LHCN-M2 (cell line): ENCODE results near the gene GMIP. TPM values are rescaled to one million over a fixed set of nuclear protein-coding genes. Genes with fewer than 3 reads are reported as not detected.
A peak's percentile ranks its signal among the peaks of the same experiment; 100 is the strongest.

Experiments used
- DNase-seq: peaks from one replicate; pipeline ENCODE4 v3.0.0-alpha.2; 2012; ENCODE audit warnings: low read depth
- total RNA-seq: library from RNA; depleted of rRNA; stranded (reverse); fragments of >200 nt; gene quantifications from 2 replicates; pipeline ENCODE4 v1.2.3, GENCODE V29; 2014

Gene GMIP
- total RNA-seq, 1 experiment from 2014 or later = 5.6 TPM

DNA sequence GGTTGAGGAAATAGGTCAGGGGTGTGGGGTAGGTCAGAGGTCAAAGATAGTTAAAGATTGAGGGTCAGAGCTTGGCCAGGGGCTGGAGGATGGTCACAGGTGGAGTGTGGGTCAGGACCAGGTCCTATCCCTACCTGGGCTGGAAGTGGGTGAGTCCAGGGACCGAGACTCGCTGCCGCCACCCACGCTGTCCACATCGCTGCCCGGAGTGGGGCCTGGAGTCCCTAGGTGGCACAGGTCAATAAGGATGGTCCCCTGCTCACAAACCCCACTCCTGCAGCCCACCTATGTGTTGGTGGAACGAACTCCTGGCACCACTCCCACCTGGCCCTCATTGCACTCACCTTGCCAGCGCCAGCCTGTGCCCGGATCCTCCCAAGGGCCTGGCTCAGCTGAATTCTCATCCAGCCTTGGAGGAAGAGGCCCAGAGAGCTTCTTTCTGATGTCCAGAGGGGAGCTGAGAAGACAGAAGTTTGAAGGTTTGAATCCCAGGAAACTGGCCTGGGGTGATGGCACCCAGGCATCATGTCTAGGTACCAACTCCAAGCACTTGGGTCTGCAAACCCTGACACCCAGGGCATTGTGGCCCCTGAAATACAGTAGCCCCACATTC is 6.8 kb downstream of the GMIP start:
- DNase-seq = no peak

DNA sequence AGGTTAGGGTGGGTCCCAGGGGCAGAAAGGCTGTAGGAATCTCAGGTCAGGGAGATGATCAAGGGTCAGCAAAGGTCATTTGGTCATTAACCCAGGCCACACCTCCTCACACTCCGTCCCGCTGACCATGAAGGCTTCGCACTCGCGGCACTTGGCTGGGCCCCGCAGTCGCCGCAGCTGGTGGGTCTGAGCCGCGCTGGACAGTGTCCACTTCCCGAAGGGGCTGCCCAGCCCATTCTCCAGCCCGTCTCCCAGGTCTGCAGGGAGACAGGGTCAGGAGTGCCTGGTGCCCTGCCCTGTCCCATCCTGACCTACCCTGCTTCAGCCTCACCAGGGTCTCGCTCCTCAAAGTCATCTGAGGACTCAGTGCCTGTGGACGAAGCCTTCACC is 8.1 kb downstream of the GMIP start:
- no peak for DNase-seq

DNA sequence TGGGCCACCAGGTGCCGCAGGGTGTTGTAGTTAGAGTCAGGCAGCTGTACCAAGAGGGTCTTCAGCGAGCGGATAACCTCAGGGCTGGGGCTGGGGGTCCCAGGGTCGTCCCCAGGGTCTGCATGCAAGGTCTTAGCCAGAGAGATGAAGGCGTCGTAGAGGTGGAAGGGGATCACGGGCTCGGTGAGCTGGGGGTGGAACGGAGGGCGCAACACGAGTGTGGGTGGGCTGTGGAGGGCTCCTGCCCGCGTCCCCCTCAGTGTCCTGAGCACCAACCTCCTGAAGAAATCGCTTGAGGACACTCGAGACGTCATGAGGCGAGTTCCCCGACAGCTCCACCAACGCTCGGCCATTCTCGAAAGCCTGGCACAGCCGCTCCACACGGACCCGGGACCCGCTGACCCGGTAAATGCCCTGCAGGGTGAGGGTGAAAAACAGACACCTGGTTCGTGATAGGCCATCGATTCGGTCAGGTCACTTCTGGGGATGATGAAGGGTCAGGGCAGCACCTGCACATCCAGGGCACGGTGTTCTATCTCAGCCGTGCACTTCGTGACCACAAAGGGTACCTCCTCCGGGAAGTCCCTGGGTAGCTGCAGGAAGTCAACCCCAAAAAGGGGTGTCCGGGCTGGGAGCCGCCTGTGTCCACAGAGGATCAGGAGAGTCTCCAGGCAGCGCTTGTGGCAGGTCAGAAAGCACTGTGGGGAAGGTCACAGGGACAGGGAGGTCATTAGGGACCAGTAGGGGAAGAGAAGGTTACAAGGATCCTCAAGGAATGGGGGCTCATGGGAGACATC is 8.7 kb downstream of the GMIP start:
- no peak for DNase-seq

DNA sequence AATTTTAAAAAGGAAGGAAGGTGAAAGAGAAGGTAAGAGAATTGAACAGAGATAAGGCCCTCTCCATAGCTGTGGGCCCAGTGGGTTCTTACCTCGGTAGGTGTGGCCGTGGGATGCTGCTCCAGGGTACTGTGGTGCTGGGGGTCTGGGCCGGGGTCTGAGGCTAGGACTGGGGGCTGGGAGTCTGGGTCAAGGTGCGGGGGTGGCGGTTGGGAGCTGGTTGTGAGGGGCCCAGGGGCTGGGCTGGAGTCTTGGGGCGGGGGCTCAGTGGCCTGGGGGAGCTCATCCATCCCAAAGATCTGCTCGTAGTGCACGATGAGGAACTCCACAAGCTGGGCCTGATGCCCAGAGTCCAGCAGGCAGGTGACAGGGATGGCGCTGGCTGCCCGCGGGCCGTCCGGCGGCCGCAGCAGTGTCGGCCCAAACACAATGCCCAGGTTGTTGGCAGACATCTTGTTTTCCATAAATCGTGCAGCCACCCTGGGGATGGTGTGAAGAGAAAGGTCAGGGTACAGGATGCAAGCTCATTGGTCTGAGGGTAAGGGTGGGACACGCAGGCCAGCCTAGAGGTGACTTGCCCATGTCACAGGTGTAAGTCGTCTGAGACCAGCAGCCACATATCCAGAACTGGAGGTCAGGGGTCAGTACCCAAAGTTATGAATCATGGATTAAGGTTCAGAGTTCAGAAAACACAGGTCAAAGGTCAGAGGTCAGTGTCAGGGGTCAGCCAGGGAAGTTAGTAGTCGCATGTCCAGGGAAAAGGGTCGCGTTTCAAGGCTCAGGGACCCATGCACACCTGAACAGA is 9.5 kb downstream of the GMIP start:
- no peak for DNase-seq

DNA sequence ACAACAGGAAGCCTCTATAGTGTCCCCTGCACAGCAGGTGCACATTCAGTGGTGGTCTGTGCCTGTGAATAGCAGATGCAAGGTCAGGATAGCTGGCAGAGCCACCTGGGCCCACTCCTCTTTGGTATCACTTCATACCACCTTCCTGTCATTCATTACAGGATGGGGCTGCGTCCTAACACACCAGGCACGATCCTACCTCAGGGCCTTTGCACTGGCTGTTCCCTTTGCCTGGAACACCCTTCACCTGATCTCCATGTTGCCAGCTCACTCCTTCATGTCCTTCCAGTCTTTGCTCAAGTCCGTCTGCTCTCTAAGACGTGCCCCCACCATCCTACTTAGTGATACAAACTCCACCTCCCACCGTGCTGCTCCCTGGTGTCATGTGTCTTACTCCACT is 10.8 kb downstream of the GMIP start:
- no peak for DNase-seq

DNA sequence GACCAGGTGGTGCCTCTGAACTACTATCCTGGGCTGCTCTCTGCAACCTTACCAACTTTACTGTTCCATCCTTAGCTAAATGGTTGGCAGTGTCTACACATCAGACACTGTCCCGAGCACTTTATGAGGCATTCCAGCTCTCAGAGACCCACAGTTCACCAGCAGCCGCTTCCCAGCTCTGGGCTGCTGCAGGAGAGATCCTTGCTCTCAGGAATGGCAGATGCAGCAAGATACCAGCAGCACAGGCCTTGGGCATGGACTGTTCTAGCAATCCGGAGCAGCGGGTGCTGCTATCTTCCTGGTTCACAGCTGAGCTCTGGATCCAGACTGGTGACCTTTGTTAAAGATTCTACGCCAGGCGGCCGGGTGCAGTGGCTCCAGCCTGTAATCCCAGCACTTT is 12.1 kb downstream of the GMIP start:
- no peak for DNase-seq

DNA sequence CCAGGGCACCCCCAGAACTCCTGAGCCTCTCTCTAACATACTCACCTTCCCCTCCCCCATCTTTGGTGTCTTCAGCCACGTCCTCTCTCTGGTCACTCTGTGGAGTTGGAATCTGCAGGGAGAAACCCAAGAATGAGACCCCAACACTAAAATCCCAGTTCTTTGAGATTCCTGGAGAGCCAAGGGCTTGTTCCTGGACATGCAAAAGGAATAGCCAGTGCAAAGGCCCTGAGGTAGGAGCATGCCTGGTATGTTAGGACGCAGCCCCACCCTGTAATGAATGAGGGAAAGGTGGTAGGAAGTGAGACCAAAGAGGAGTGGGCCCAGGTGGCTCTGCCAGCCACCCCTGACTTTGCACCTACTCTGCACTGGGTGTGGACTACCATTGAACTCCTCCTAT is 13.0 kb downstream of the GMIP start:
- DNase-seq = no peak

DNA sequence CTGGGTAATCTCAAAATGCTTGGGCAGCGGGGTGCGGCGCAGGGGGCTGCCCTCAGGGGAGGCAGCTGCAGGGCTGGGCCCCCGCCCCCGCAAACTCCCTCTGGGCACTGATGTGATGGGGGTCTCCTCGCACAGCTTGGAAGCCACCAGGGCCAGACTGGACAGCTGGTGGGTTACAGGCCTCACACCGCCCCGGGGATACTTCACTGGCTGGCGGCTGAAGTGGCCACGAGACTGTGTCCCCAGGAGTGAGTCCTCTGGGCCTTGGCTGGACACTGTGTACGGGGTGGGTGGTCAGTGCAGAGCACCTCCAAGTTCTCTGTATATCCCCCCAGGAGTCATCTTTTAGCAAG is 13.4 kb downstream of the GMIP start:
- DNase-seq = no peak

DNA sequence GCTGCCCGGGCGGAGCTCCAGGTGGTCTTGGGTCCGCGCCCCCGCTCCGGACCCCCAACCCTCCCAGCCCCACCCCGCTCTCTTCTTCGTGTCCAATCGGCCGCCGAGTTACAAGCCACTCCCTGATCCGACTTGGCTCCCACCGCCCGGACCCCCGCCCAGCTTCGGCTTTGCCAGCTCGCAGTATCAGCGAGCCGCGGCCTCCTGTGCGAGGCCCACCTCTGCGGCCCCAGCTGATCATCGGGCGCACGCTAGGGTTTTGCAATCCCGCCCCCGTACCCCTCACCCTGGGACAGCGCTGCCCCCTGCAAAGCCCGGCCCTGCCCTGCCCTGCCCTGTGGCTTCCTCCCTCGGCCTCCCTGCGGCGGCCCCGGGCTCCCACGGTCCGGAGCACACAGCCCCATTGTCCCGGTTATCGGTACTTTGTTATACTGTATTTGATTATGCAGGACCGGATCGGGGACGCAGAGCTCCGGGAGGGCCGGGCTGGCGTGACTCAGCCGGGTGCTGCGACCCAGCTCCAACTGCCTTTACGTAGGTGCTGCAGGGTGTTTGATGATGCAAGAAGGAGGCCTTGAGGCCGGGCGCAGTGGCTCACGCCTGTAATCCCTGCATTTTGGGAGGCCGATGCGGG is 14.8 kb downstream of the GMIP start:
- DNase-seq = no peak

DNA sequence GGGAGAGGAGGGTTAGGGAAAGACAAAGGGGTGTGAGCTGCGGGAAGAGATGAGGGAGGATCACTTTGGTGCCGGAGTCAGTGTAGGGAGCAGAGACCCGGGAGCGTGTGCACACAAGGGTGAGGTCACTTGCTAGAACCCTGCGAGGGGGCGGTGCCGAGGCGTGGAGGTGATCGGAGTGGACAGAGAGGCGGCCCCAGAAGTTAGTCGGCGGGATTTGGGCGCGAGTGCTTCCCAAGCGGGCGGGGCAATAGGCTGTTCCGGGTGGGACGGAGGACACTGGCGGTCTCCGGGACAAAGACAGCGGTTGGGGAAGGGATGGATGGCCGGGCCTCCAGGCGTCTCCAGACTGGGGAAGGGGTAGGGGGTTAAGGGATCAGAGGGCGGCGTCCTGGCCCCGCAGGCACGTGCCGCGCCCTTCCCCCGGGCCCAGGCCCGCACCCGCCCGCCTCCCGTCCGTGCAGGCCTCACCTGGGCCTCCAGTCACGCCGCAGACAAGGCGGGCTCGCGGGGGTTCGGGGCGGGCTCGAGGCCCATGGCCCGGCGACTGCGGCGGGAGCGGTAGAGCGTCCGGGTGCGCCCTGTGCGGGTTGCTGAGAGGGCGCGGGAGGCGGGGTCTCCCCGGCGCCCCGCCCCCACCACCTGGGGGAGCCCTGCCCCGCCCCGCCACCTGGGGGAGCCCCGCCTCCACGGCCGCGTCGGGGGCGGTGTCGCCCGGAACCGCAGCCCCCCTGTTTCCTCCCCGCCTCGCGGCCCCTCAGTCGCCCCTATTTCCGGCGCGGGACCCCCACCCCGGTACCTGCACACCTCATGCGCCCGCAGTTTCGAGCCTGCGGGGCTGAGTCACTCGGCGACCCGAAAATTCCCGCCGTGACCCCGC is 15.6 kb downstream of the GMIP start, which contains the start of gene LPAR2:
Gene LPAR2 (minus strand): TSS at position 600 of the 880 bp plus-strand sequence. CDS start 945 bp downstream, outside the sequence.
- no peak for DNase-seq

DNA sequence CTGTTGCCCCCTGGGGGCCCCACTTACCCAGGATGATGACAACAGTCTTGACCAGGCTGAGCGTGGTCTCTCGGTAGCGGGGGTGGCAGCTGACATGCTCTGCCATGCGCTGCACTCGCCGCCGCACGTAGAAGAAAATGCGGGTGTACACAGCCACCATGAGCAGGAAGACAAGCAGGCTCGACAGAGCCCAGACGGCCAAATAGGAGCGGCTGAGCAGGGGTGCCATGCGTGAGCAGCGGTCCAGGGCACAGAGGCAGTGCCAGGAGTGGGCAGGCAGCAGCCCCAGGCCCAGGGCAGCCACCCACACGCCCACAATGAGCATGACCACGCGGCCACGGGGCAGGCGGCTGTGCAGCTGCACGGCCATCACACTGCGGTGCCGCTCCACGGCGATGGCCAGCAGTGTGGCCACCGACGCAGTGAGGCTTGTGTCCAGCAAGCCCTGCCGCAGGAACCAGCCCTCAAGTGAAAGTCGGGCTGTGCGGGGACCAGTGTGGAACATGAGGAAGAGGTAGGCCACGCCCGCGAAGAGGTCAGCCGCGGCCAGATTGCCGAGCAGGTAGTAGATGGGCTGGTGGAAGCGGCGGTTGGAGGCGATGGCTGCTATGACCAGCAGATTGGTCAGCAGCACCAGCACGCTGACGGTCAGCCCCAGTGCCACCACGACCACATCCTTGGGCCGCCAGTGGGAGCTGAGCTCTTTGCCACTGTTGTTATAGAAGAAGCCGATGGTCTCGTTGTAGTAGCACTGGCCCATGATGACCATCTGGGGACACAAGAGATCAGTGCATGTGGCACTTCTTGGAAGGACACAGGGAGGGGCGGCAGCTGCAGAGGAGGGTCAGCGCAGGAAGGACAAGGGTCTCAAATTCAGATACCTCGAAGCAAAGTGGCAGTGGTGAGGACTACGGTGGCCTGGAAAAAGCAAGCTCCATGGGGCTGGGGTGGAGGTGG is 16.7 kb downstream of the GMIP start:
- no peak for DNase-seq

DNA sequence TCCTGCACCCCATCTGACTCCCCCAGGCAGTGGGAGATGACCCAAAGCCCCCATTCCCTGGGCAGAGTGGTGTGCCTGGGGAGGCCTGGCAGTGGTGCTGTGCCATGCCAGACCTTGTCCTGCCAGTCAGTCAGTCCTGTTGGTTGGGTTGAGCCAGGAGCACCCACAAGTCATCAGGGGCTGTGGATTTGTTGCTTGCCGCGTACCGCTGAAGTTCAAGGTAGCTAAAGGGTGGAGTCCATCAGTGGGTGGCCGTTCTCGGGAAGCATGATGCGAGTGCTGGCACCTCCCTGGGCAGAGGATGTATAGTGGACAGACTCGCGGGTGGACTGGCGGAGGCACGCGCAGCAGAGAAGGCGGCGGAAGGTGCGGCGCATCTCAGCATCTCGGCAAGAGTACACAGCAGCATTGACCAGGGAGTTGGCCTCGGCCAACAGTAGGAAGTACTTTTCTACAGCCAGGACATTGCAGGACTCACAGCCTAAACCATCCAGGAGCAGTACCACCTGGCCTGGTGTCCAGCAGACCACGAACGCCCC is 19.4 kb downstream of the GMIP start:
- no peak for DNase-seq

DNA sequence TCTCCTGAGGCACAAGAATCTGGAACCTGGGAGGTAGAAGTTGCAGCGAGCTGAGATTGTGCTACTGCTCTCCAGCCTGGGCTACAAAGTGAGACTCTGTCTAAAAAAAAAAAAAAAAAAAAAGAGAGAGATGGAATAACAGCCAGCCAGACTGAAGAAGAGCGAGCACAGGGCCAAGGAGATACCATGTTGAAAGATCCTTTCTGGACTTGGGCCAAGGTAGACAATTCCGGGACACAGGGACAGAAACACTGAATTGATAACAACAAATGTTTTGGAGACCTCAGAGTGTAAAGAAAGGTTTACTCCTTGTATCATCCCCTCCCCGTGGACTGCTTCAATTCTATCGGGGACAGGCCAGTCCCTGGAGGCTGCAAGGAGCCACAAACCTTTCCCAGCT is 20.1 kb downstream of the GMIP start:
- no peak for DNase-seq

DNA sequence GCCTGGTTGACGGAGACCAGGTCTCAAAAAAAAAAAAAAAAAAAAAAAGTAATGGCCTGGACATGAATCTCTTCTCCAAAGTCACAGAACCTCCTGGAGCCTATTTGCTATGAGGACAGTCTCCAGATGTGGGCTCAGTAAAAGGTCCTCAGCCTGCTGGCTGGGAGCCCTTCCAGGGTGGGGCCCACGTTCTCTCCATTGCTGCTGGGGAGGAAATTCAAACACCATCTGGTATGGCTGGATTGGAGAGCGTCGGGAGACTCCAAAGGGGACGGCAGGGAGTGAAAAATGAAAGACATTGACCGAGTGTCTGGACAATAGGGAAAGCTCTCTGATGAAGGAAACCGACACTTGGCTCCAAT is 23.6 kb downstream of the GMIP start:
- DNase-seq = no peak

DNA sequence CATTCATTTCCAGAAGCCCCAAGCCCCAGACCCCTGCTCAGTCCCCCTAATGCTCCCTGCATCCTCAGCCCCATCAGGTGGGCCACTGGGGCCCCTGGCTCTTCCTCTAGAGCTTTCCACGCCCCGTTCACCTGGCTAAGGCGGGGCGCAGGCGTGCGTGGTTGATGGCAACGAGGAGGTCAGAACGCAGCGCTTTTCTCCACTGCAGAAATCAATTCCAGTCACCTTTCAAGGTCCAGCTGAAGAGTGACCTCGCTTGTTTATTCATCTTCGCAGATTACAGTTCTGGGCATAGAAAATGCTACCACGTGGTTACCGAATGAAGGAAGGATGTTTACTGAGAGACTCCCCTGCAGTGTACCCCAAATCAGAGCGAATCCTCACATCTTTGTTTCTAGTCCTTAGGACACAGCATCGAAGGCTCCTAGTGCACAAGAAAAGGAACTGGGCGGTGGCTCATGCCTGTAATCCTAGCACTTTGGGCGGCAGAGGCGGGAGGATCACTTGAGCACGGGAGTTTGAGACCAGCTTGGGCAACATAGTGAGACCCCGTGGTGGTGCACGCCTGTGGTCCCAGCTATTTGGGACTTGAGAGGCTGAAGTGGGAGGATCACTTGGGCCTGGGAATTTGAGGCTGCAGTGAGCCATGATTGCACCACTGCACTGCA is 24.1 kb downstream of the GMIP start:
- DNase-seq = no peak

DNA sequence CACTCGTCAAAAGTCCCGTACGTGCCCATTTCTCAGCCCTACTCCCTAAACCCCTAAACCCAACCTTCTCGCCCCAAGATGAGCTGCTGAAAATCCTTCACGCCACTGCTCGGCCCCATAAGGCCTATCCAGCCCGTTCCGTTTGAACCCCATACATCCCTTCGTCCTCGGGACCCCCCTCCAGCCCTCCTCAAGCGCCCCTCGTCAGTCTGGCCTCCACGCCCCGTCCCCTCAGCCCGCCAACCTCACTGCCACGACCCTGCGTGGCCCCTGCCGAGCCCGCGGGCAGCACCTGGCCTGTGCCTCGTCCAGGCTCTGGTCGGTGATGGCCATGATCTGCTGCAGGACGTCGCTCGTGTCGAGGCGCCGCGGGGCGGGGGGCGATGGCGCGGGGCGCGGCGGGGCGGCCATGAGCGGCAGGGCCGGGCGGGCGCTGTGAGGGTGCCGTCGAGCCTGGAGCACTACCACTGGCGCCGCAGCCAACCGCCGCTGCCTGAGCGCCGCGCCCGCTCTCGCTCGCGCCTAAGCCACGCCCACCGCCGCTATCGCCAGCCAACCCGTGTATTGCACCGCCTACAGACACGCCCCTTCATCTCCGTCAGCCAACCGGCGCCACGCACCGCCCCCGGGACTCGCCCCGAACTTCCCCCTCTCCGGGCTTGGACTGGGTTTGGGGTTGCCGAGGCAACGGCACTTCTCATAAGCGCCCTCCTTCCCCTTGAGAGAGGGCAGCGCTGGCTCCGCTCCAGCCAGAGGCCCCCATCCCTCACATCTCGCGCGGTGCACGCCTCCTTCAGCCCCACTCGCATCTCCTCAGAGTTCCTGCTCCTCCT is 25.0 kb downstream of the GMIP start, which contains the start of gene PBX4:
Gene PBX4 (minus strand): TSS at position 469 of the 833 bp plus-strand sequence. CDS start 58 bp downstream, at position 411.
- peak; percentile 74 for DNase-seq

DNA sequence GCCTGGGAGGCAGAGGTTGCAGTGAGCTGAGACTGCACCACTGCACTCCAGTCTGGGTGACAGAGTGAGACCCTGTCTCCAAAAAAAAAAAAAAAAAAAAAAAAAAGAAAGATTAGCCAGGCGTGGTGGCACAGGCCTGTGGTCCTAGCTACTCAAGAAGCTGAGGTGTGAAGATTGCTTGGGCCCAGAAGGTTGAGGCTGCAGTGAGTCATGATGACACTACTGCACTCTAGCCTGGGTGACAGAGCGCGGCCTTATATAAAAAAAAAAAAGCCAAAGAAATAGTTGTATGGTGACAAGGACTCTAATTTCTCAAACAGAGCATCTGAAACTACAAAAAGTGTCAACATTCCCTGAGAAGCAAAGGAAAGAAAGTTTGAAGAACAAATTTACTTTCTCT is 28.4 kb downstream of the GMIP start:
- DNase-seq = peak; percentile 41

DNA sequence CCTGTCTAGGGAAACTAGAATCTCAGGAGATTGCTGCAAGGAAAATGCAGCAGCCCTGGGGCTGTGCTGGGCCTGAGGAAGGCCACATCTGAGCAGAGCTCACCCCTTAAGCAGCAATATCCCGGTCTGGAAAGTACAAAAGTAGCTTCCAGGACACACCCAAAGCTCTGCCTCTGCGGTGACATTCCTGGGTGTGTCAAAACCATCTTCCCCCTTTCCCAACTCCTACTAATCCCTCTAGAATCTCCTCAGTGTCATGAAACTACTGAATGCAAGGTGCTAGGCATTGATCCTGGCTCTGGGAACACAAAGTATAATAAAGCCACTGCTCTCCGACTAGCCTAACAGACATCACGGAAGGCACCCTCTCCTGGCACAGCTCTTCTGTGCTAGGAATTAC is 30.0 kb downstream of the GMIP start:
- DNase-seq = peak; percentile 69
